ENCODE results near the gene KHDRBS2. TPM values are rescaled to one million over a fixed set of nuclear protein-coding genes. Genes with fewer than 3 reads are reported as not detected.

Gene KHDRBS2
- total RNA-seq, 1 donor from 2014 or later = 10.9 TPM

DNA sequence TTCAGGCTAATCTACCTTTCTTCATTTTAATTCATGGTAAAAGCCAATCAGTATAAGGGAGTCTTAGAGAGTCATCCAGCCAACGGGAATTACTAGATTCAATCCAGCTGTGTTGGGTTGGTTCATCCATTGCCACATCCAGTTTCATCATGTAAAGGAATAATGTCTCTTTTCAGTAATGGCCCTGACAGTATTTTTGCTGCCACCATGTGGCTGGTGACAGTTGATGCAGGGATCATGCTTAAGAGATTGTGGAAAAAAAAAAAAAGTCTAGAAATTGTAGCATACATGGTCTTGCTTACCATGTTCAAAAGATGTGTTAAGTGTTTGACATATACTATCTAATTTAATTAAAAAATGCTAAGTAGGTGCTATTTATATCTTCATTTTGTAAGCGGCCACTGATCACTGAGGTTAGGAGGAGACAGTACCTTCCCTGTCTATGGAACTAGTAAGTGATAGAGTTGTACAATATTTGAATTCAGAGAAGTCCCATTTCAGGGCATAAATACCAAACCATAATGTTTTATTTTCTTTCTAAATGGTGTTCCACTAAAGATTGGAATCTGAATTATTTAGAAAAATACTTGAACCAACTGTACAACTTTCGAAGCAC, 135.9 kb downstream of the KHDRBS2 start:
- H3K4me3 ChIP-seq = no peak overlapping the region
- peaks cover 5% of the 10 kb centered on the region for H3K4me1 ChIP-seq
- H3K27me3 ChIP-seq (ENCODE audit: low read depth) = no peaks in the 10 kb centered on the region
- ATAC-seq = peak; percentile 55 to 76
- intact Hi-C loops (cut with DNase I) = no loop called here
- TF ChIP-seq, protein P1, sequence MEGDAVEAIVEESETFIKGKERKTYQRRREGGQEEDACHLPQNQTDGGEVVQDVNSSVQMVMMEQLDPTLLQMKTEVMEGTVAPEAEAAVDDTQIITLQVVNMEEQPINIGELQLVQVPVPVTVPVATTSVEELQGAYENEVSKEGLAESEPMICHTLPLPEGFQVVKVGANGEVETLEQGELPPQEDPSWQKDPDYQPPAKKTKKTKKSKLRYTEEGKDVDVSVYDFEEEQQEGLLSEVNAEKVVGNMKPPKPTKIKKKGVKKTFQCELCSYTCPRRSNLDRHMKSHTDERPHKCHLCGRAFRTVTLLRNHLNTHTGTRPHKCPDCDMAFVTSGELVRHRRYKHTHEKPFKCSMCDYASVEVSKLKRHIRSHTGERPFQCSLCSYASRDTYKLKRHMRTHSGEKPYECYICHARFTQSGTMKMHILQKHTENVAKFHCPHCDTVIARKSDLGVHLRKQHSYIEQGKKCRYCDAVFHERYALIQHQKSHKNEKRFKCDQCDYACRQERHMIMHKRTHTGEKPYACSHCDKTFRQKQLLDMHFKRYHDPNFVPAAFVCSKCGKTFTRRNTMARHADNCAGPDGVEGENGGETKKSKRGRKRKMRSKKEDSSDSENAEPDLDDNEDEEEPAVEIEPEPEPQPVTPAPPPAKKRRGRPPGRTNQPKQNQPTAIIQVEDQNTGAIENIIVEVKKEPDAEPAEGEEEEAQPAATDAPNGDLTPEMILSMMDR (IDR thresholded peaks at IDR 0.05) = peak; percentile 62
- no peaks in the 10 kb centered on the region for H3K36me3 ChIP-seq
- no peak overlapping the region for H3K27ac ChIP-seq
- H3K9me3 ChIP-seq = no peaks in the 10 kb centered on the region
- DNase-seq = no peak

GRCh38 chr6:62146954-62147853, 138.8 kb downstream of the KHDRBS2 start:
- DNase-seq = no peak
- H3K36me3 ChIP-seq = no peaks in the 10 kb centered on the region
- H3K9me3 ChIP-seq = no peaks in the 10 kb centered on the region
- intact Hi-C loops (cut with DNase I) = no loop called here
- H3K27me3 ChIP-seq (ENCODE audit: low read depth) = no peaks in the 10 kb centered on the region
- H3K4me3 ChIP-seq = no peak overlapping the region
- TF ChIP-seq, protein P1 (IDR thresholded peaks at IDR 0.05) = no peak
- peaks cover 5% of the 10 kb centered on the region for H3K4me1 ChIP-seq
- peak in 1 of 2 donors; percentile 40 for ATAC-seq
- no peak overlapping the region for H3K27ac ChIP-seq

GRCh38 chr6:62129127-62129526, 156.9 kb downstream of the KHDRBS2 start:
- Histone ChIP-seq H3K4me1 (no peaks in the 10 kb centered on the region), H3K27me3 (ENCODE audit: low read depth) (no peaks in the 10 kb centered on the region), H3K36me3 (no peaks in the 10 kb centered on the region), H3K9me3 (no peaks in the 10 kb centered on the region), H3K27ac (no peak overlapping the region), H3K4me3 (no peak overlapping the region)
- no peak for DNase-seq
- TF ChIP-seq, protein P1 (IDR thresholded peaks at IDR 0.05) = no peak
- intact Hi-C loops (cut with DNase I) = no loop called here
- no peak for ATAC-seq

DNA sequence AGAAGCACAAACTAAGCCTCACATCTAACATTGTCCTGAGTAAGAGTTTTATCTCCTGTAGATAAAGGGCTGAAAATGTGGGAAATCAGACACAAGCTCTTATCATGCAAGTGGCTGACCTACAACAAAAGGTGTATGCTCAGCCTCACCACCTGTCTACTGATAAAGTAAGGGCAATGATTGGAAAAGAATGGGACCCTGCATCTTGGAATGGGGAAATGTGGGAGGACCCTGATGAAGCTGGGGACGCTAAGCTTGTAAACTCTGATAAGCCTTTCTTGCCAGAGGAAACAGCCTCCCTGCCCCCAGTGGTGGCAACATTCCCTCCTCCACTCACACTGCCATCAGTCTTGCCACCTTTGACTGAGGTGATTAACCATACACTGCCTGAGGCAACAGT, 166.6 kb downstream of the KHDRBS2 start:
- ATAC-seq (no peak), DNase-seq (no peak)
- intact Hi-C loops (cut with DNase I) = no loop called here

GRCh38 chr6:62103186-62103859, 182.7 kb downstream of the KHDRBS2 start:
- DNase-seq (no peak), ATAC-seq (peak in 1 of 2 donors; percentile 18)
- no peak overlapping the region for H3K4me3 ChIP-seq
- no peaks in the 10 kb centered on the region for H3K4me1 ChIP-seq
- no peaks in the 10 kb centered on the region for H3K27me3 ChIP-seq (ENCODE audit: low read depth)
- no peaks in the 10 kb centered on the region for H3K36me3 ChIP-seq
- no peak overlapping the region for H3K27ac ChIP-seq
- TF ChIP-seq, protein P1 (IDR thresholded peaks at IDR 0.05) = no peak
- H3K9me3 ChIP-seq = no peaks in the 10 kb centered on the region
- intact Hi-C loops (cut with DNase I) = no loop called here

More for the DNA sequence above, 166.6 kb downstream of the KHDRBS2 start:
- no peak overlapping the region for H3K4me3 ChIP-seq
- peaks cover 6% of the 10 kb centered on the region for H3K9me3 ChIP-seq
- TF ChIP-seq, protein P1 (IDR thresholded peaks at IDR 0.05) = no peak
- H3K36me3 ChIP-seq = no peaks in the 10 kb centered on the region
- H3K27me3 ChIP-seq (ENCODE audit: low read depth) = no peaks in the 10 kb centered on the region
- H3K4me1 ChIP-seq = no peaks in the 10 kb centered on the region
- no peak overlapping the region for H3K27ac ChIP-seq
